Fibroblast of skin of scalp (primary cell): ENCODE data around the gene HOOK2. TPM values are rescaled to one million over a fixed set of nuclear protein-coding genes. Genes with fewer than 3 reads are reported as not detected.
"Not testable (repeated sequence)": the region's sequence is repeated elsewhere in the genome, so short reads cannot be mapped to it uniquely, and the experiment has no call there.

ENCODE experiments used
- DNase-seq: peaks from one replicate; pipeline ENCODE4 v3.0.0-alpha.2; 2013
- polyA plus RNA-seq, 2 experiments: library from polyadenylated mRNA; unstranded; fragments of 120-200 nt; gene quantifications; one replicate each; pipeline ENCODE4 v1.2.1, GENCODE V29; 2013; ENCODE audit not compliant: insufficient read length in 2 of 2

Gene HOOK2, protein sequence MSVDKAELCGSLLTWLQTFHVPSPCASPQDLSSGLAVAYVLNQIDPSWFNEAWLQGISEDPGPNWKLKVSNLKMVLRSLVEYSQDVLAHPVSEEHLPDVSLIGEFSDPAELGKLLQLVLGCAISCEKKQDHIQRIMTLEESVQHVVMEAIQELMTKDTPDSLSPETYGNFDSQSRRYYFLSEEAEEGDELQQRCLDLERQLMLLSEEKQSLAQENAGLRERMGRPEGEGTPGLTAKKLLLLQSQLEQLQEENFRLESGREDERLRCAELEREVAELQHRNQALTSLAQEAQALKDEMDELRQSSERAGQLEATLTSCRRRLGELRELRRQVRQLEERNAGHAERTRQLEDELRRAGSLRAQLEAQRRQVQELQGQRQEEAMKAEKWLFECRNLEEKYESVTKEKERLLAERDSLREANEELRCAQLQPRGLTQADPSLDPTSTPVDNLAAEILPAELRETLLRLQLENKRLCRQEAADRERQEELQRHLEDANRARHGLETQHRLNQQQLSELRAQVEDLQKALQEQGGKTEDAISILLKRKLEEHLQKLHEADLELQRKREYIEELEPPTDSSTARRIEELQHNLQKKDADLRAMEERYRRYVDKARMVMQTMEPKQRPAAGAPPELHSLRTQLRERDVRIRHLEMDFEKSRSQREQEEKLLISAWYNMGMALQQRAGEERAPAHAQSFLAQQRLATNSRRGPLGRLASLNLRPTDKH
- polyA plus RNA-seq (2013, experiment 1 of 2; ENCODE audit: insufficient read length): 20.7 TPM
- polyA plus RNA-seq (2013, experiment 2 of 2; ENCODE audit: insufficient read length): 19.8 TPM

GRCh38 chr19:12774588-12775555, at the start of gene HOOK2:
Gene HOOK2, minus strand, starts transcription at chr19:12775552. Its CDS starts 103 bp downstream, at chr19:12775449.
- DNase-seq: no peak

GRCh38 chr19:12821761-12822160, 46.4 kb upstream of the HOOK2 start:
- DNase-seq: no peak

DNA sequence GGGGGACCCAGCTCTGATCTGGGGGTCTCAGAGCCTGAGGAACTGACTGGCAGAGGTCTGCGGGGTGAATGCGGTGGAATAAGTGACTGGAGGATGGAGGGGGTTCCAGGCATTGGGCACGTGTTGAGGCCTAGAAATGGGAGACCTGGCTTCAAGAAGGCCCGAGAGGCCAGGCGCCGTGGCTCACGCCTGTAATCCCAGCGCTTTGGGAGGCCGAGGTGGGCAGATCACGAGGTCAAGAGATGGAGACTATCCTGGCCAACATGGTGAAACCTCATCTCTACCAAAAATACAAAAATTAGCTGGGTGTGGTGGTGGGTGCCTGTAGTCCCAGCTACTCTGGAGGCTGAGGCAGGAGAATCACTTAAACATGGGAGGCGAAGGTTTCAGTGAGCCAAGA, 42.5 kb upstream of the HOOK2 start:
- not testable (repeated sequence) for DNase-seq

GRCh38 chr19:12817188-12817587, 41.8 kb upstream of the HOOK2 start:
- DNase-seq: not testable (repeated sequence)

DNA sequence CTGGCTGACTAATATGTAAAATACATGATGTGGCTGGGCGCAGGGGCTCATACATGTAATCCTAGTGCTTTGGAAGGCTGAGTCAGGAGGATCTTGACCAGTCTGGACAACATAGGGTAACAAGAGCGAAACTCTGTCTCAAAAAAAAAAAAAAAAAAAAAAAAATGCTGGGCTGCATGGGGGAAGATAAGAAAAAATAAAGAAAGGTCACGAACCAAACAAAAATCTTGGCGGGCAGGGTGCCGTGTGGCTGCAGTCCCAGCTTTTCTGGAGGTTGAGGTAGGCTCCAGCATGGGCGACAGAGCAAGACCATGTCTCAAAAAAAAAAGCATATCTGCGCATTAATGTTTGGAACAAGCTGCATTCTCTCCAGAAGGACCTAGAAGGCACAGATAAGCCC, 39.7 kb upstream of the HOOK2 start:
- no peak for DNase-seq

- DNase-seq: peak; percentile 91
These were observed 31.1 kb upstream of the HOOK2 start, which contains the start of gene RNASEH2A for GRCh38 chr19:12806242-12807081. Gene RNASEH2A, plus strand, starts transcription at chr19:12806584. Its CDS starts 90 bp downstream, at chr19:12806674.

DNA sequence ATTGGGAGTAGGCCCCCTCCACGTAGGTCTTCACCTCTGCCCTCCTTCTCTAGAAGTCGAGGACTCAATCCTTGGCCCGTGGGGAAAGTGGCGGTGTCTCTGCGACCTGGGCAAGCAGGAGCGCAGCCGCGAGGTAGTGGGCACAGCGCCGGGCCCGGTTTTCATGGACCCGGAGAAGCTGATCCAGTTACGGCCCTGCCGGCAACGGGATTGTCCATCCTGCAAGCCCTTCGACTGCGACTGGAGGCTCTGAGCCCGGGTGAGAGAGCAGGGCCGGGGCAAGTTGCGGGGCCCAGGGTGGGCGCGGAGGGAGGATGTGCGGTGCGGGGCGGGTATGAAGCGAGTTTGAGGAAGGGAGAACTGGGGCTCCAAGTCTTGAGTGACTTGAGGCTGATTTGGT, 28.7 kb upstream of the HOOK2 start:
- DNase-seq: no peak

GRCh38 chr19:12802267-12803106, 27.1 kb upstream of the HOOK2 start:
- no peak for DNase-seq

GRCh38 chr19:12801466-12802266, 26.3 kb upstream of the HOOK2 start, which contains the start of the genes PRDX2 and THSD8:
Gene PRDX2, minus strand, starts transcription at chr19:12801800. Its CDS starts 539 bp downstream, at chr19:12801261.
Gene THSD8, plus strand, starts transcription at chr19:12802069. Its CDS starts 3 bp downstream, at chr19:12802072.
- peak; percentile 54 for DNase-seq

GRCh38 chr19:12800923-12801465, 25.6 kb upstream of the HOOK2 start:
- no peak for DNase-seq

- DNase-seq: no peak
These were observed 25.1 kb upstream of the HOOK2 start for GRCh38 chr19:12800466-12800770.

DNA sequence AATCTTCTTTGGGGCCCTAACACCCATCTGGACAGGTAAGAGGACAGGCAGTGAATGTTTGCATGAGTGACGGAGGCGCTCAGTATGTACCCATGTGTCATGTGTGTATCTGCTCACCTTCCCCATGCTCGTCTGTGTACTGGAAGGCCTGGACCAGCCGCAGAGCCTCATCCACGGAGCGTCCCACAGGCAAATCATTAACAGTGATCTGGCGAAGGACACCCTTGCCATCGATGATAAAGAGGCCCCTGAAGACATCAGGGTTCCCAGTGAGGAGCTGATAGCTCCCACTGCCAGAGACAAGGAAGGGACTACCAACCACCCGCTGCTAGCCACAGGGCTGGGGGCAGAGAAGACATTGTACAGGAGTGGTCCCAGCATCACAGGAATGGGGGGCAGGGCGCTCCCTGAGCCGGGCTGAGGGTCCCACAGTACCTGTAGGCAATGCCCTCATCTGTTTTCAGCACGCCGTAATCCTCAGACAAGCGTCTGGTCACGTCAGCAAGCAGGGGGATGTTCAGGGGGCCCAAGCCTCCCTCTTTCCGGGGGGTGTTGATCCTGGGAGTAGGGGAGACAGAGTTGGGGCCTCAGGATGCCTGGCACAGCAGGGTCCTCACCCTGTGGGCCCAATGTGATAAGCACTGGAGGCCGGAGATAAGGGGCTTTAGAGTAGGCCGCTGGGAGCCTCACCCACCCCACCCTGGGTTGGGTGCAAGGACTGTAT, 24.6 kb upstream of the HOOK2 start:
- no peak for DNase-seq

GRCh38 chr19:12797607-12798006, 22.3 kb upstream of the HOOK2 start:
- DNase-seq: not testable (repeated sequence)

DNA sequence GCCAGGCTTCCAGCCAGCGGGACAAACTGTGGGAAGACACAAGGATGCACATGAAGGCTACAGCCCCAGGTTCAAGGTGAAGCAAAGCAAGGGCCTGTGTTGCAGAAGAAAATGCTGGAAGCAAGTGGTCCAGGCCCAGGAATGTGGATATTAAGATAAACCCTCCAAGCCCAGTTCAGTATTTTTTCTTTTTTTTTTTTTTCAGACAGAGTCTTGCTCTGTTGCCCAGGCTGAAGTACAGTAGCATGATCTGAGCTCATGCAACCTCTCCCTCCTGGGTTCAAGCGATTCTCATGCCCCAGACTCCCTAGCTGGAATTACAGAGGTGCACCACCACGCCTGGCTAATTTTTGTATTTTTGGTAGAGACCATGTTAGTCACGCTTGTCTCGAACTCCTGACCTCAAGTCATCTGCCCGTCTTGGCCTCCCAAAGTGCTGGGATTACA, 21.8 kb upstream of the HOOK2 start:
- no peak for DNase-seq

DNA sequence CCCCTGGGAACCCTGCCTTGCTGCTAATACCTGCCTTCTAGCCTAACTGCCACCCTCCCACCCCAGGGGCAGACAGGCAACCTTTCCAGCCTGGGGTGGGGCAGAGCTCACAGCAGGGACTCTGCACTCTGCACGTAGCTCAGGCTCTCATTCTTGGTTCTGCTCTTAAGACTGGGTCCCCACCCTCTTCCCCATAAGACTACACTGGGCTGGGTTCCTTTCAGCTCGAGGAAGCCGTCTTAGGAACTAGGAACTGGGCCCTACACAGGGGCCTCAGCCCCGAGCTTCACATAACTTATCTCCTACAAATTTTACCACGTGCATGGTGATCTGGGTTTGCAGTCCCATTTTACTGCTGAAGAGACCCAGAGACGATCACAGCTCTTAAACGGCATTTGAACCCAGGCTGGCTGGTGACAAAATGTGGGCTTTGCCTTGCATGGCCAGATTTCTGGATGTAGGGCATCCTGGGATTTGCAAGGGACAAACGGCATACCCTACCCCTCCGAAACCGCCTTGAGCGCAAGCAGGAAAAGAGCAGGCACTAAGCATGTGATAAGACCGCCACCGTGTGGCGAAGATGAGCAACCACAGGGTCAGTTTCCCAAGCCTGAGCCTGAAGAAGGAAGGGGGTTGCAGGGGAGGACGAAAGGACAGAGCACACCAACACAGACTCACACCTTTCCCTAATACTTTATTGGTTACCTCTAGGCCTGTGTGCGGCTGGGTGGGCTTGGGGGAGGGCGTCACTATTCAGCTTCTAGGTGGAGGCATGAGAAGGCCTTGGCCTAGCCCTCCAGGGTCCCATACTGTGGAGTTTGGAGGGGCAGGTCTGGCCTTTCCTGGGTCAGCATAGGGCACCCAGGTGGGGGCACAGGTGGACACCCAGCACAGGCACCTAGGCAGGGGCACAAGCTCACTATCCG, 21.1 kb upstream of the HOOK2 start:
- peak; percentile 83 for DNase-seq

GRCh38 chr19:12794971-12795381, 19.6 kb upstream of the HOOK2 start:
- no peak for DNase-seq
